Measurements from ENCODE around the gene LRRC4C. TPM values are rescaled to one million over a fixed set of nuclear protein-coding genes. Genes with fewer than 3 reads are reported as not detected.

Gene LRRC4C
- total and polyA plus RNA-seq, 4 donors: 0.10 to 0.93 (median 0.30) TPM

DNA sequence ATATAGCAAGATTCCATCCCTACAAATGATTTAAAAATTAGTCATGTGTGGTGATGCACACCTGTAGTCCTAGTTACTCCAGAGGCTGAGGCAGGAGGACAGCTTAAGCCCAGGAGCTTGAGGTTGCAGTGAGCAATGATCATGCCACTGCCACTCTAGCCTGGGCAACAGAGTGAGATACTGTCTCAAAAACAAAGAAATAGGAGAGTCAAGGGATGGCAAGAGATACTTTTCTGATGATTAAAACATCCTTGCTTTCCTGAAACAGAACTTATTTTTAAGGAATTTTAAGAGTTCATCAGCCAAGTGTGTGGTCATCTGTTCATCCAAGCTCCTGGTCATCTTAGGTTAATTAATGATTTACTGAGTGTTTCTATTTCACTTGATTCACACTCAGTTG is 1252.0 kb downstream of the LRRC4C start:
- no peaks in the 10 kb centered on the region for H3K36me3 ChIP-seq (ENCODE audit: control insufficient read depth in 4 of 4, insufficient read depth in 3 of 4, low read depth in 1 of 4, low read length in 3 of 4)
- H3K27me3 ChIP-seq (ENCODE audit: control insufficient read depth in 4 of 4, insufficient read depth in 4 of 4, low read length in 3 of 4): no peaks in the 10 kb centered on the region
- DNase-seq (ENCODE audit: low spot score): no peak
- H3K27ac ChIP-seq (ENCODE audit: low read depth in 1 of 2, low read length in 2 of 2): no peak overlapping the region
- no peaks in the 10 kb centered on the region for H3K9me3 ChIP-seq (ENCODE audit: control insufficient read depth in 4 of 4, low read length in 3 of 4)
- H3K9ac ChIP-seq (ENCODE audit: low read depth in 1 of 2, low read length in 2 of 2): no peak overlapping the region
- H3K4me3 ChIP-seq (ENCODE audit: low read depth in 1 of 3, low read length in 3 of 3): no peak overlapping the region
- peaks cover 0 to 1% (median 0%) of the 10 kb centered on the region in 4 donors for H3K4me1 ChIP-seq (ENCODE audit: control insufficient read depth in 4 of 4, insufficient read depth in 4 of 4, low read length in 3 of 4)
- no peak for TF ChIP-seq YY1 (IDR thresholded peaks at IDR 0.05)
- TF ChIP-seq, protein P1, sequence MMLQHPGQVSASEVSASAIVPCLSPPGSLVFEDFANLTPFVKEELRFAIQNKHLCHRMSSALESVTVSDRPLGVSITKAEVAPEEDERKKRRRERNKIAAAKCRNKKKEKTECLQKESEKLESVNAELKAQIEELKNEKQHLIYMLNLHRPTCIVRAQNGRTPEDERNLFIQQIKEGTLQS (IDR thresholded peaks at IDR 0.05): no peak
- no peak for TF ChIP-seq JUND (IDR thresholded peaks at IDR 0.05)
- TF ChIP-seq HNF4G (IDR thresholded peaks at IDR 0.05): no peak
- TF ChIP-seq EGR1 (IDR thresholded peaks at IDR 0.05; ENCODE audit: low read depth in 2 of 2): no peak
- TF ChIP-seq NR2F2 (IDR thresholded peaks at IDR 0.05): no peak
- no peak for TF ChIP-seq TAF1 (conservative IDR thresholded peaks at IDR 0.05)
- no peak for TF ChIP-seq HNF4A (conservative IDR thresholded peaks at IDR 0.05)
- TF ChIP-seq, protein P2, sequence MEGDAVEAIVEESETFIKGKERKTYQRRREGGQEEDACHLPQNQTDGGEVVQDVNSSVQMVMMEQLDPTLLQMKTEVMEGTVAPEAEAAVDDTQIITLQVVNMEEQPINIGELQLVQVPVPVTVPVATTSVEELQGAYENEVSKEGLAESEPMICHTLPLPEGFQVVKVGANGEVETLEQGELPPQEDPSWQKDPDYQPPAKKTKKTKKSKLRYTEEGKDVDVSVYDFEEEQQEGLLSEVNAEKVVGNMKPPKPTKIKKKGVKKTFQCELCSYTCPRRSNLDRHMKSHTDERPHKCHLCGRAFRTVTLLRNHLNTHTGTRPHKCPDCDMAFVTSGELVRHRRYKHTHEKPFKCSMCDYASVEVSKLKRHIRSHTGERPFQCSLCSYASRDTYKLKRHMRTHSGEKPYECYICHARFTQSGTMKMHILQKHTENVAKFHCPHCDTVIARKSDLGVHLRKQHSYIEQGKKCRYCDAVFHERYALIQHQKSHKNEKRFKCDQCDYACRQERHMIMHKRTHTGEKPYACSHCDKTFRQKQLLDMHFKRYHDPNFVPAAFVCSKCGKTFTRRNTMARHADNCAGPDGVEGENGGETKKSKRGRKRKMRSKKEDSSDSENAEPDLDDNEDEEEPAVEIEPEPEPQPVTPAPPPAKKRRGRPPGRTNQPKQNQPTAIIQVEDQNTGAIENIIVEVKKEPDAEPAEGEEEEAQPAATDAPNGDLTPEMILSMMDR (IDR thresholded peaks at IDR 0.05; ENCODE audit: low read depth, low read length, missing input control): no peak
- TF ChIP-seq FOXA2 (IDR thresholded peaks at IDR 0.05): no peak
- no peak for TF ChIP-seq GABPA (IDR thresholded peaks at IDR 0.05 in 1 of 2, conservative IDR thresholded peaks at IDR 0.05 in 1 of 2)
- TF ChIP-seq RXRA (IDR thresholded peaks at IDR 0.05): no peak
- TF ChIP-seq, protein P3, sequence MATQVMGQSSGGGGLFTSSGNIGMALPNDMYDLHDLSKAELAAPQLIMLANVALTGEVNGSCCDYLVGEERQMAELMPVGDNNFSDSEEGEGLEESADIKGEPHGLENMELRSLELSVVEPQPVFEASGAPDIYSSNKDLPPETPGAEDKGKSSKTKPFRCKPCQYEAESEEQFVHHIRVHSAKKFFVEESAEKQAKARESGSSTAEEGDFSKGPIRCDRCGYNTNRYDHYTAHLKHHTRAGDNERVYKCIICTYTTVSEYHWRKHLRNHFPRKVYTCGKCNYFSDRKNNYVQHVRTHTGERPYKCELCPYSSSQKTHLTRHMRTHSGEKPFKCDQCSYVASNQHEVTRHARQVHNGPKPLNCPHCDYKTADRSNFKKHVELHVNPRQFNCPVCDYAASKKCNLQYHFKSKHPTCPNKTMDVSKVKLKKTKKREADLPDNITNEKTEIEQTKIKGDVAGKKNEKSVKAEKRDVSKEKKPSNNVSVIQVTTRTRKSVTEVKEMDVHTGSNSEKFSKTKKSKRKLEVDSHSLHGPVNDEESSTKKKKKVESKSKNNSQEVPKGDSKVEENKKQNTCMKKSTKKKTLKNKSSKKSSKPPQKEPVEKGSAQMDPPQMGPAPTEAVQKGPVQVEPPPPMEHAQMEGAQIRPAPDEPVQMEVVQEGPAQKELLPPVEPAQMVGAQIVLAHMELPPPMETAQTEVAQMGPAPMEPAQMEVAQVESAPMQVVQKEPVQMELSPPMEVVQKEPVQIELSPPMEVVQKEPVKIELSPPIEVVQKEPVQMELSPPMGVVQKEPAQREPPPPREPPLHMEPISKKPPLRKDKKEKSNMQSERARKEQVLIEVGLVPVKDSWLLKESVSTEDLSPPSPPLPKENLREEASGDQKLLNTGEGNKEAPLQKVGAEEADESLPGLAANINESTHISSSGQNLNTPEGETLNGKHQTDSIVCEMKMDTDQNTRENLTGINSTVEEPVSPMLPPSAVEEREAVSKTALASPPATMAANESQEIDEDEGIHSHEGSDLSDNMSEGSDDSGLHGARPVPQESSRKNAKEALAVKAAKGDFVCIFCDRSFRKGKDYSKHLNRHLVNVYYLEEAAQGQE (IDR thresholded peaks at IDR 0.05): no peak

DNA sequence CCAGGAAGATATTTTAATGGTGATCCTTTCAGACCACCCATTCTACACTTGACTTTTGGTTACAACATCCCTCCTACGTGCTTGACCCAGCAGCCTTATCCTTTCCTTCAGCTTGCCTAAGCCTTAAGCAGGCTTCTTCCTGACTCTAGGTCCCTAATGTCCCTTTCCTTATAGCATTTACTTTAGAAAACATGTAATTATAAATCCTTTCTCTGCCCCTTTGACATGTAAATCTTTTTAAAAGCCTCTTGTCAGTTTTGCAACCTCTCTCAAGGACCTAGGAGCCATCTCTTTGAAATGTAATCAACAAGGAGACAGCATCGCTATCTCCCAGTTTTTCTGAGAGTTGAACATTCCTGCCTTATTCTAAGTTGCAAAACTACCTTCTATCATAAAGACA is 1255.2 kb downstream of the LRRC4C start:
- no peak for TF ChIP-seq NR2F2 (IDR thresholded peaks at IDR 0.05)
- TF ChIP-seq, protein P1 (IDR thresholded peaks at IDR 0.05): no peak
- no peak for TF ChIP-seq FOXA2 (IDR thresholded peaks at IDR 0.05)
- TF ChIP-seq YY1 (IDR thresholded peaks at IDR 0.05): no peak
- TF ChIP-seq RXRA (IDR thresholded peaks at IDR 0.05): no peak
- TF ChIP-seq RAD21 (IDR thresholded peaks at IDR 0.05): no peak
- no peak for TF ChIP-seq HNF4G (IDR thresholded peaks at IDR 0.05)
- TF ChIP-seq, protein P4, sequence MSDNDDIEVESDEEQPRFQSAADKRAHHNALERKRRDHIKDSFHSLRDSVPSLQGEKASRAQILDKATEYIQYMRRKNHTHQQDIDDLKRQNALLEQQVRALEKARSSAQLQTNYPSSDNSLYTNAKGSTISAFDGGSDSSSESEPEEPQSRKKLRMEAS (IDR thresholded peaks at IDR 0.05): no peak
- no peak for TF ChIP-seq GABPA (IDR thresholded peaks at IDR 0.05 in 1 of 2, conservative IDR thresholded peaks at IDR 0.05 in 1 of 2)
- TF ChIP-seq, protein P2 (IDR thresholded peaks at IDR 0.05; ENCODE audit: low read depth, low read length, missing input control): no peak
- no peak for TF ChIP-seq EGR1 (IDR thresholded peaks at IDR 0.05; ENCODE audit: low read depth in 2 of 2)

More for the DNA sequence above, 1255.2 kb downstream of the LRRC4C start:
- no peak for DNase-seq (ENCODE audit: low spot score)
- H3K4me3 ChIP-seq (ENCODE audit: low read depth in 1 of 3, low read length in 3 of 3): no peak overlapping the region
- no peaks in the 10 kb centered on the region for H3K36me3 ChIP-seq (ENCODE audit: control insufficient read depth in 4 of 4, insufficient read depth in 3 of 4, low read depth in 1 of 4, low read length in 3 of 4)
- H3K27ac ChIP-seq (ENCODE audit: low read depth in 1 of 2, low read length in 2 of 2): no peak overlapping the region
- no peaks in the 10 kb centered on the region for H3K27me3 ChIP-seq (ENCODE audit: control insufficient read depth in 4 of 4, insufficient read depth in 4 of 4, low read length in 3 of 4)
- H3K9me3 ChIP-seq (ENCODE audit: control insufficient read depth in 4 of 4, low read length in 3 of 4): no peaks in the 10 kb centered on the region
- H3K9ac ChIP-seq (ENCODE audit: low read depth in 1 of 2, low read length in 2 of 2): no peak overlapping the region
- WGBS: 78% methylated on average over 2 of the region's 2 CpGs
- peaks cover 0 to 1% (median 0%) of the 10 kb centered on the region in 4 donors for H3K4me1 ChIP-seq (ENCODE audit: control insufficient read depth in 4 of 4, insufficient read depth in 4 of 4, low read length in 3 of 4)

Measured in liver (tissue), 9 donors.